HL-60/S4 treated with phorbol 12-myristate 13-acetate at 8.2 ng/mL for 4 days and 3 days (cell line): ENCODE results near the gene SPEF1.
"Not testable (repeated sequence)": the region's sequence is repeated elsewhere in the genome, so short reads cannot be mapped to it uniquely, and the experiment has no call there.

Experiments
- in situ Hi-C: fragments of 300-500 bp; cut with MboI; formaldehyde crosslinking; loops from 2 replicates; pipeline ENCODE4 v1.15.0; 2022; ENCODE audit warnings: low sequenced_read_pairs

Gene SPEF1

DNA sequence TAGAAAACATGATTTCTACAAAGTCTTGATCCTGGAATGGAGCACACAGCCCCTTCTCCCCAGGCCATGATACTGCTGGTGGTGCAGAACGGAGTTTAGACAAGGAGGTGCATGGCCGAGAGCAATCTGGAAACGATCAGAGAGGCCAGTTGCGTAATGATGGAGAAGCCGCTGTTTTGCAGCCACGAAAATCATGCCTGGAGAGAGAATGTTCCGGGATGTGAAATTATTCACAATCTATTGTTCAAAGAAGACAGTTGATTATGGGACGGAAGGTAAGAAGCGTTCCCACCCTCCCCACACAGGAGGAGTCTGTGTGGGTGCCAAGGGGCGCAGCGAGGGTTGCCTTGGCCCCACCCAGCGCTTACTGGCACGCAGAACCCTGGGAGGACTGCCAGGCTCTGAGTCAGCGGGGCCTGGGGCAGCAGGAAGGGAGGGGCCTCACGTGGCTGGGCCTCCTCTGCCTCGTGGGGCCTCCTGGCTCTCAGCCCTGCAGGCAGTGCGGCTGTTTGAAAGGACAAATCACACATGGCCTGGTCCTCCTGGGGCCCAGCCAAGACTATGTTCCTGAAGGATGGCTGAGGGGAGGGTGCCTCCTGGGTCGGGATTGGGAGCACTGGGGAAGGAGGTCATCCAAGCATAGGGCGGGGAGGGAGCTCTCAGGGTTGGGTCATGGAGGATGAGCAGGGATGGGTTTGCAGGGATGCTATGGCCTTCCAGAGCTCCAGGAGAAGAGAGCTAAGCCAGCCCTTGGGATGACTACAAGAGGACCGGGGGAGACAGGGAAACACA, 30.4 kb upstream of the SPEF1 start:
- in situ Hi-C loops, result no loop called here

DNA sequence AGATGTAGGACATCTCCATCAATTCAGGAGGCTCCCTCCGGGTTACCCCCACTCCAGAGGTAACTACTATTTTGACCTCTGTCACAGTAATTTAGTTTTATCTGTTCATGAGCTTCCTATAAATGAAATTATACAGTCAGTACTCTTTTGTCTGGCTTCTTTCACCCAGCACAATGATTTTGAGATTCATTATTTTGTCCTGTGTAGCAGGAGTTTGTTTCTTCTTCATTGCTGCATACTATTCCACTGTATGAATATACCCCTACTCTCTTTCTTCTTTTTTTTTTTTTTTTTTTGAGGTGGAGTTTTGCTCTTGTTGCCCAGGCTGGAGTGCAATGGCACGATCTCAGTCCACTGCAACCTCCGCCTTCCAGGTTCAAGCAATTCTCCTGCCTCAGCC, 27.3 kb upstream of the SPEF1 start:
- in situ Hi-C loops, result no loop called here

DNA sequence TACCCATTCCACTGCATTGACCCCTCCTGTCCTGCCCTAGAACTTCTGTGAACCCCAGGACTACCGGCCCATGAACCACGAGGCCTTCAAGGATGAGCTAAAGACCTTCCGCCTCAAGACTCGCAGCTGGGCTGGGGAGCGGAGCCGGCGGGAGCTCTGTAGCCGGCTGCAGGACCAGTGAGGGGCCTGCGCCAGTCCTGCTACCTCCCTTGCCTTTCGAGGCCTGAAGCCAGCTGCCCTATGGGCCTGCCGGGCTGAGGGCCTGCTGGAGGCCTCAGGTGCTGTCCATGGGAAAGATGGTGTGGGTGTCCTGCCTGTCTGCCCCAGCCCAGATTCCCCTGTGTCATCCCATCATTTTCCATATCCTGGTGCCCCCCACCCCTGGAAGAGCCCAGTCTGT, 23.5 kb upstream of the SPEF1 start:
- in situ Hi-C loops, result no loop called here

DNA sequence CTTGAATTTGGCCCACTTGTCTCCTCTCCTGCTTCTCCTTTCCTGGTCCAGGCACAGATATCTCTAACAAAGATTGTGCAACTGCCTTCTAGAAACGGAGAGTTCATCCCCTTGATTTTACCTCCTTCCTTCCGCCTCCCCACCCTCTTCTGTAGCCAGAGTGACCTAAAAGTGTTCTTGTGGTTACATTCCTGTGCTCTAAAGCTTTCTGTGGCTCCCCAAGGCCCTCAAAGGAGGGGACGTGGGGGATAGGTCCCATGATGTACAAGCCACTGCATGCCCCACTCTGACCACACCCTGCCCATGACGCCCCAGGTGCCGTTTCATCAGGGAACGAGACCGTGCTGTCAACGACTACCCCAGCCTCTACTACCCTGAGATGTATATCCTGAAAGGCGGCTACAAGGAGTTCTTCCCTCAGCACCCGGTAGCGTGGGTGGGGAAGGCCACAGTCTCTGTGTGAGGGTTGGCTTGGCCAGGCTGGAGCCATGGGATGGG, 23.1 kb upstream of the SPEF1 start:
- in situ Hi-C loops, result no loop called here

DNA sequence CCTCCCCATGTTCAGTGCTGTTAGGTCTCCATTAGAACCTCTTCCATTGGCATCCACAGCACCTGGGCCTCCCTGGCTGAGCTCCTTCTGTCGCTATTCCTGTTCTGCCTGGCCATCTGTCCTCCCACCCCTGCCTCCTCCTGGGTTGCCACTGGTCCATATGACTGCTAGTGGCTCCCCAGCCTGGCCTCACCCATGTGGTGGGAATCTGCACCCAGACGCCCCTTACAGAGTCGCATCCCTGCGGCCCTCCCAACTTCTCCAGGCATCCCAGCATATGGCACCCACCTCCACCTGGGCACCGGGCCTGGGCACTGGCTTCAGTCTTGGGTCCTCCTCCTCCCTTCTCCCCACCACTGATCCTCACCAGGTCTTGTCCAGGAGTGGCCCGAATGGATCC, 22.6 kb upstream of the SPEF1 start:
- in situ Hi-C loops, result no loop called here

DNA sequence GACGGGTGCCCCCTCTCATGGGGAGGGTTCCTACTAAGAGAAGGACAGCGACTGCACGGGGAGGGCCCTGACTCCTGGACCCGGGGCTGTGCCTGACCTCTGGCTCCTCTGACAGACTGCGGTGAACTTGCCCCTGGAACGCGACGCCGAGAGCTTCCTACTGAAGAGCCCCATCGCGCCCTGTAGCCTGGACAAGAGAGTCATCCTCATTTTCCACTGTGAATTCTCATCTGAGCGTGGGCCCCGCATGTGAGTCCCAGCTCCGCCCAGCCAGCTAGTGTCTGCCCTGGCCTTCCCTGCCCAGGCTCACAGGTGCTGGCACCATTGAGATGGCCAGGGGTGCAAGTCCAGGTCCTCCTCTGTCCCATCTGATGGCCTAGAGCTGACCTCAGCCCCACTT, 22.0 kb upstream of the SPEF1 start:
- in situ Hi-C loops, result no loop called here

DNA sequence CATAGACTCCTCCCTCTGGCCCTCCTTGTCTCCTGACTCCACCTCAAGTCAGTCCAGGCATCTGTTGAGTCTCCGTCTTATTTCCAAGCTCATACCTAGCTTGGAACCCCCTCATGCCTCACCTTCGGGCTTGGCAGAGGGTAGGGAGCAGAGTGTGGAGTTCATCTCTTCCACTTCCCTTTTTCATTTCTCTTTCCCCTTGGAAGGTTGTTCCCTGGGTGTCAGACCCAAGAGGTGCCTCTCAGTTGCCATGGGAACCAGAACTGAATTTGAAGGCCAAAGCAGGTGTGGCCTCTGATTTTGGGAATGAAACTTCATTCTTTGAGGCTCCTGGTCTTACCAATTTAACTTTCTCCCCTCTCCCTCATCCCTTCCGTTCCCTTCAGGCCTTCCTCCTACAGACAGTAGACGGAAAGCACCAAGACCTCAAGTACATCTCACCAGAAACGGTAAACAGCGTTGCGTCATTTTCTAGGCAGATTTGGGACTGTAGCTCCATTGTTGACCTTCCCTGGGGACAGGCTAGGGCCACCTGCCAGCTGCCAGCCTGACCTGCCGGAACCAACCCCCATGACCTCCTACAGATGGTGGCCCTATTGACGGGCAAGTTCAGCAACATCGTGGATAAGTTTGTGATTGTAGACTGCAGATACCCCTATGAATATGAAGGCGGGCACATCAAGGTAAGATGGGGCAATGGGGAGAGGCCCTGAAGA, 21.4 kb upstream of the SPEF1 start:
- in situ Hi-C loops, result no loop called here

DNA sequence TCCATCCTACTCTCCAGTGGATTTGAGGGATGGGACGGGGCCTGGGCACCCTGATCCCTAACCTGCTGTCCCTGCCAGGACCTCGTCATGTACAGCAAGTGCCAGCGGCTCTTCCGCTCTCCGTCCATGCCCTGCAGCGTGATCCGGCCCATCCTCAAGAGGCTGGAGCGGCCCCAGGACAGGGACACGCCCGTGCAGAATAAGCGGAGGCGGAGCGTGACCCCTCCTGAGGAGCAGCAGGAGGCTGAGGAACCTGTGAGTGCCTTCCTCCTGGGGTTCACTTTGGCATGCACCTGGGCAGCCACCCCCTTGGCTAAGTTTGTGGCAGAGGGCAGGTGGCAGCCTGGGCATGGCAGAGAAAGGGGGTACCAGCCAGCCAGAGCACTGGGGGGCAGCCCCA, 20.6 kb upstream of the SPEF1 start:
- in situ Hi-C loops, result no loop called here

DNA sequence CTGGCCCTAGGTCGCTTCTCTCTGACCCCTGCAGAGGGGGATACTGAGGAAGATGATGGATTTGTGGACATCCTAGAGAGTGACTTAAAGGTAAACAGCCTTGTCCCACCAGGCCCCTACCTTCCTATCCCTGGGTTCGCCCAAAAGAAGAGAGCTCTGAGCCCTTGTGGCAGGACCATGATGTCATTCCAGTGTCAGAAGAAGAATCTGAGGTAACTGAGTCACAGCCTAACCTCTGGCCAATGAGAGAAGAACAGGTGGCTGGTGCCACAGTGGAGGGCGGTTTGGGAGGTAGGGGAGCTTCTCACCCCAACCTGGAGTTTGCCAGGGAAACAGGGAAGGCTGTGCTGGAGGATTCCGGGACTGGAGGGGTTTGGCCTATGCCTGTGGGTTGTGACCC, 20.1 kb upstream of the SPEF1 start:
- in situ Hi-C loops, result no loop called here

DNA sequence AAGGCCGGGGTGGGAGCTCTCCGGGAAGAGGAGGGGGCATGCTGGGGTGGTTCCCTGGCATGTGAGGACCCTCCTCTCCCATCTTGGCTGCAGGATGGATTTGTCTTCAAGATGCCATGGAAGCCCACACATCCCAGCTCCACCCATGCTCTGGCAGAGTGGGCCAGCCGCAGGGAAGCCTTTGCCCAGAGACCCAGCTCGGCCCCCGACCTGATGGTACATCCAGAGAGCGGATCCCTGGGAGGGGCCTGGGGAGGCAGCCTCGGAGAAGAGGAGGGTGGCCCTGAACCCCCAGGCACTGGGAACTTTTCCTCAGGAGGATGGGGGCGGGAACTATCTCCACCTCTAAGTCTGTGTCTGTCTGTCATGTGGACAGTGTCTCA, 19.6 kb upstream of the SPEF1 start:
- in situ Hi-C loops, result no loop called here

DNA sequence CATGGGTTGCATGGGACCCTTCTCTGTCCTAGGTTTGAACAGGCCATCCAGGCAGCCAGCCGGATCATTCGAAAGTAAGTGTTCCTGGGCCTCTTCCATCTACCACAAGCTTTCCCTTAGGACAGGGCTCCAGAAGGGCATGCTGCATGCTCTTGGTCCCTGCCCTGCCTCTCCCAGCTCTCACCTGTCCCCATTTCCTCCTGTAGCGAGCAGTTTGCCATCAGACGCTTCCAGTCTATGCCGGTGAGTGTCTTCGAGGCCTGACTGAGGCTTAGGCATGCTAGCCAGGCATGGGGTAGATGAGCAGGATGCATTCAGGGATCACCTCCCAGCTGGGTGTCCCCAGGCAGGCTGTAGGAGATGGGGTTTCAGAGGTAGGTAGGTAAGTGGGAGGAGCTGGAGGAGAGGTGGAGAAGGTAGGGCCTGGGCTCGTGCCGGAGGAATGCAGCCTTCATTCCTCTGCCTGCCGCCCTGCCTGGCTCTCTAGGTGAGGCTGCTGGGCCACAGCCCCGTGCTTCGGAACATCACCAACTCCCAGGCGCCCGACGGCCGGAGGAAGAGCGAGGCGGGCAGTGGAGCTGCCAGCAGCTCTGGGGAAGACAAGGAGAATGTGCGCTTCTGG, 19.1 kb upstream of the SPEF1 start:
- in situ Hi-C loops, result no loop called here

DNA sequence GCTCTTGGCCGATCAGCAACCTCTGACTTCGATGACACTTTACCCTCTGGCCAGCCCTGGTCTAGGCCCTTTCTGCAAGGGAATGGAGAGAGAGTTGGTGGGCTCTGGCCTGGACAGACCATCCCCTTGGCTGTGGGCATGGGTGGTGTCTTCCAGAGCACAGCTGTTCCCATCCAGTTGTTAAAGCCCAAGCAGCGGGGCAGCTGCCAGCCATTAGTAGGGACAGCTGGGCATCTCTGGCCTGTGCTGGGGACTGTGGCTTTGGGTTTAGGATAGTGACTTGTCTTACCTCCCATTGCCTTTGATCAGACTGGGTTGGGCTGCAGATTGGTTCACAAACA, 17.6 kb upstream of the SPEF1 start:
- in situ Hi-C loops, result no loop called here

DNA sequence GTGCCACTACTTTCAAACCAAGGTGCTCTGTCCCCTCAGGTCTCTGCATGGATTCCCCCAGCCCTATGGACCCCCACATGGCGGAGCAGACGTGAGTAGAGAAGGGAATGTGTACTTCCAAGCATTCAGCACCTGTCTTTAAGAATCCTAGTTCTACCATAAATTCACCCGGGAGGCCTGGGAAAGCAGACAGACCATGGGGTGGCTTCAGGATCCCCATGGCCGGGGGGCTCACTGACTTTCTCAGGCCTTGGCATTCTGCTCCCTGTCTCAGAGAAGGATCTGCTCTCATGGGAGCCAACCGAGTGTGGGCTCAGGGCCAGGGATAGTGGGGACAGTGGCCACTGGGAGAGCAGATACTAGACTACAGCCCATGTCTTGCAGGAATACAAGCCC, 17.1 kb upstream of the SPEF1 start:
- in situ Hi-C loops, result no loop called here

DNA sequence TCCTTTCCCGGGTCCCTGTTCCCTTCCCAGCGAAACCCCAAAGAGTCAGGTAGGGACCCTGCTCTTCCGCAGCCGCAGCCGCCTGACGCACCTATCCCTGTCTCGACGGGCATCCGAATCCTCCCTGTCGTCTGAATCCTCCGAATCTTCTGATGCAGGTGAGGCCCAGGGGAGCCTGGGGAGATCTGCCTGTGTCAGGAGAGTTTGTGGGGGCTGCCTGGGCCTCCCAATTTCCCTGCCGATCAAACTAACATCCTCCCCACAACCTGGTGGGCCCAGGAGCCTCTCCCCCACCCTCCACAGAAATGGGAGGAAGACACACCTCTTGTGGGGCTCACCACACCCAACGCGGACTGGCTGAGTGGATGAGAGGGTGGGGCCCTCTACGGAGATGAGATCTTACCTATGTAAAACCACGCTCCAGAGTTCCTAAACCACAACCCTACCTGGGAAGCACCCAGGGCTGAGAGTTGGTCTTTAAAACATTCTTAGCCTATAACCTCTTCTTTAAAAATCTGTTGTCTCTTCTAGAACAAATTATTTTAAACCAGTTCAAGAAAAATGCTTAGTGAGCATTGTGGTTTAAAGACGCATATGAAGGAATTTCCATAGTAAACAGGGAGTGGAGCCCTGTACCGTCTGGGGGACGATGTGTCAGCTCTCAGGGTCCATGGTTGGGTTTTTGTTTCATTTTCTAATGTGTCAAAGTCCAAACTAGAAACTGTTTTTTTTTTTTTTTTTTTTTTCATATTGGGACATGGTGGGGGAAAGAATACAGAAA, 16.5 kb upstream of the SPEF1 start:
- in situ Hi-C loops, result no loop called here

DNA sequence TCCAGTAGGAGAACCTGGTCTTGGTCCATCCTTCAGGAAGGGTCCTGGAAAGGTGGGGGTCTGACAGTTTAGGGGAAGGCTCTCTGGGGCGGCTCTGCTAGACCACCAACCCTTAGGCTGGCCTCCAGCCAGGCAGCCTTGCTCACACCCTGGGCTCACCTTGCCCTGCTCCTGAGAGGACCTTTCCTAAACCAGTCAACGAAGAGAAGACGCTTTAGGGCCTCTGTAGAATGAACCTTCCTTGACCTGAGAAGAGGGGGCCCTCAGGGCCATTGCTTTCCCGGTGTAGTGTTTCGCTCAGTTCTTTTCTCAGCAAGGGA, 15.9 kb upstream of the SPEF1 start:
- in situ Hi-C loops, result no loop called here

DNA sequence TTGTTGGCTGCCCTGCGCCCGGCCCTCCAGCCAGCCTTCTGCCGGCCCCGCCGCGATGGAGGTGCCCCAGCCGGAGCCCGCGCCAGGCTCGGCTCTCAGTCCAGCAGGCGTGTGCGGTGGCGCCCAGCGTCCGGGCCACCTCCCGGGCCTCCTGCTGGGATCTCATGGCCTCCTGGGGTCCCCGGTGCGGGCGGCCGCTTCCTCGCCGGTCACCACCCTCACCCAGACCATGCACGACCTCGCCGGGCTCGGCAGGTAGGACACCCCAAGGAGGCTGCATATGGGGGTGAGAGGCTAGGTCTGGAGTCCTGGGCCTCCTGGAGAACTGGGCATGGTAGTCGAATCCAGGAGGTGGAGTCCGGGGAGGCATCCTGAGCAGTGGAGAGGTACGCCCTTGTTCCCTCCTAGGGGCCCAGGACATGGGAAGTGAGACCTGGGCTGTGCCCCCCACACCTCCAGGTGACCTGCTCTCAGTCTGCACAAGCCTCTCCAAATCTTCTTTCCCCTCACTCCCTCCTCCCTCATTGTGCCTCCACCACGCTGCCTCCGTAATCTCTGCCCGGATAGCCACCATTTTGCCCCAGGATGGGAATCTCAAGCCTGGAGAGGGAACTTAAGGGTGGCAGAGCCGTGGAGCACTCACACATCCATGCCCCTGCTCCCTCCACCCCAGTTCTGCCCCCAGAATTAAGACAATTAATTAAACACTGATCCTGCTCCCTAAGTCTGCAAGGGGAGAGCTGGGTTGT, 15.4 kb upstream of the SPEF1 start:
- in situ Hi-C loops, result no loop called here

DNA sequence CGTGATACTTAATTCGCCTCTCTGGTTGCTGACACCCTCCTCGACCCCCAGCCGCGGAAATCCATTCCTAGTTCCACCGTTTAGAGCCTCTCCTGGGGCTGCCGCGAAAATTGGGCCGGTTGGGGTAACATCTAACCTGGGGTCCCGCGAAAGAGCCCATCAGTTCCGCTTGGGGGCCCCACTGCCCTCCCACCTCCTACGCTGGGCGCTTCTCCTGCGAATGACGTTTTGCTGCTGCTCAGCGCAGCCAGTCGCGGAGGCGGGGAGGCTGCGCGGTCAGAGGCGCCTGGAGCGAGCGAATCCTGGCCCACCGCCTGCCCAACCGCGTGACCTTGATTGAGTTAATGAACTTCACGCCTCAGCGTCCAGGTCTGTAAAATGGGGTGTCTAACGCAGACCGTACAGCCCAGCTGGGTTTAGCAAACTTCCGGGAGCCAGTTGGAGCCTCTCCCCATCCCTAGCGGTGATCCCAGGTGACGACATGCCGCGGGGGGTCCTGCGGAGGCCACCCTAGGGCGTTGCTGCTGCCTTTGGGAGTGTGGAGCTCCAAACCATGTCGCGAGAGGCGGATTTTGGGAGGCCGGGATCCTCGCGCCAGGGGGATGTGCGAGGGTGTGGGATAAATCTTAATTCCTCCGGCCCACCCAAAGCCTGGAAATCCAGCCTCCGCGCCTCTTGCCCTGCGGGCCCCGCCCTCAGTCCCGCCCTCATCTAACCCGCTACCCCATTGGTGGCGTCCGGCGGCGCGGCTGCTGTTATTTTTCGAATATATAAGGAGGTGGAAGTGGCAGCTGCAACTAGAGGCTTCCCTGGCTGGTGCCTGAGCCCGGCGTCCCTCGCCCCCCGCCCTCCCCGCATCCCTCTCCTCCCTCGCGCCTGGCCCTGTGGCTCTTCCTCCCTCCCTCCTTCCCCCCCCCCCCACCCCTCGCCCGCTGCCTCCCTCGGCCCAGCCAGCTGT, 14.5 kb upstream of the SPEF1 start, which contains the start of gene CDC25B:
CDC25B (plus strand) TSS at position 800 of the 958 bp plus-strand sequence. CDS start 222 bp downstream, outside the sequence.
- in situ Hi-C loops, result no loop called here

DNA sequence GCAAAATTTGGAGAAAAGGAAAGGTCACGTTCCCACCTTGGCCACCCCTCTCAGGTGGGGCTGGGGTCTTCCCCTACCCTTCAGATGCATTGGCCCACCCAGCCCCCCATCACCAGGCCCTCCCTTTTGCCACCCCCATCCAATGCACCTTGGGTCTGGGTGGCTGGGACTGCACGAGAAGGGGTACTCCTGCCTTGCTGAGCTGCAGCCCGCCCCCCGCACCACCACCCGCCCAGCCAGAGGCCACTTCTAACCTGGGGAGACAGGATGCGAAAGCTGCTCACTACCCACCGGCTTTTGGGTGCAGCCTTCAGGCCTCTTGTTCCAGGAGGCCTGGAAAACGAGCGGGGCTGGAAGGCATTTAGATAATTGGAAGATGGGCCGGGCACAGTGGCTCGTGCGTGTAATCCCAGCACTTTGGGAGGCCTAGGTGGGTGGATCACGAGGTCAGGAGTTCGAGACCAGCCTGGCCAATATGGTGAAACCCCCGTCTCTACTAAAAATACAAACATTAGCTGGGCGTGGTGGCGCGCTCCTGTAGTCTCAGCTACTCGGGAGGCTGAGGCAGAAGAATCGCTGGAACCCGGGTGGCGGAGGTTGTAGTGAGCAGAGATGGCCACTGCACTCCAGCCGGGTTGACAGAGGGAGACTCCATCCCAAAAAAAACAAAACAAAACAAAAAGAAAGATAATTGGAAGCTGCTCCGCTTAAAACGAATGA, 13.6 kb upstream of the SPEF1 start:
- in situ Hi-C loops, result no loop called here

DNA sequence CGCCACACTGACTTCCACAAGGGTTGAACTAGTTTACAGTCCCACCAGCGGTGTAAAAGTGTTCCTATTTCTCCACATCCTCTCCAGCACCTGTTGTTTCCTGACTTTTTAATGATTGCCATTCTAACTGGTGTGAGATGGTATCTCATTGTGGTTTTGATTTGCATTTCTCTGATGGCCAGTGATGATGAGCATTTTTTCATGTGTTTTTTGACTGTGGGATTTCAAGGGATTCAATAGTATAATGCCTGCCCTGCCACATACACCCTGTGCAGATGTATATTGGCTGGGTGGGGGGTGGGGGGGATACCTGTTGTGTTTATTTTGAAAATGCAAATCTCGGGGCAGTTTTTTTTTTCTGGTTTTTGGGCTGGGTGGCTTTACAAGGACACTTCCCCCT, 12.9 kb upstream of the SPEF1 start:
- in situ Hi-C loops, result not testable (repeated sequence)
